ENCODE measurements around the gene GUK1. TPM values are rescaled to one million over a fixed set of nuclear protein-coding genes. Genes with fewer than 3 reads are reported as not detected.

GUK1 gene
- polyA plus RNA-seq, 3 donors = 262 to 391 (median 316) TPM

GRCh38 chr1:228101994-228102790 is 37.9 kb upstream of the GUK1 start:
- Histone ChIP-seq H3K27me3 (ENCODE audit: control insufficient read depth in 2 of 2, insufficient read depth in 2 of 2, low read length in 2 of 2) (no peaks in the 10 kb centered on the region), H3K27ac (ENCODE audit: low read depth in 1 of 2, low read length in 2 of 2) (peak overlapping the region; percentile 78 to 87), H3K4me2 (replicated peaks; ENCODE audit: extremely low read depth, low read length, poor library complexity, severe bottlenecking) (peak overlapping the region; percentile 88), H3K79me2 (ENCODE audit: insufficient read depth, low read length) (peaks cover 66% of the 10 kb centered on the region), H3K9ac (ENCODE audit: insufficient read depth, low read length, poor library complexity, severe bottlenecking) (peak overlapping the region; percentile 84), H3K36me3 (replicated peaks in 1 of 2; ENCODE audit: control insufficient read depth in 1 of 2, insufficient read depth in 2 of 2, low read length in 2 of 2) (peaks cover 44 to 51% of the 10 kb centered on the region in 2 donors), H3K9me3 (replicated peaks in 1 of 2; ENCODE audit: control insufficient read depth in 1 of 2, insufficient read depth in 1 of 2, low read length in 2 of 2) (no peaks in the 10 kb centered on the region), H4K20me1 (ENCODE audit: insufficient read depth, low read length) (peaks cover 47% of the 10 kb centered on the region), H3K4me1 (ENCODE audit: control insufficient read depth in 1 of 2, insufficient read depth in 2 of 2, low read length in 2 of 2) (peaks cover 36 to 53% of the 10 kb centered on the region in 2 donors), H2AFZ (ENCODE audit: insufficient read depth, low read depth, low read length, poor library complexity, severe bottlenecking) (peak overlapping the region; percentile 87), H3K4me3 (replicated peaks in 1 of 3; ENCODE audit: low read depth in 2 of 3, low read length in 3 of 3) (peak overlapping the region; percentile 57 to 90 (median 72))
- 10% methylated on average over 63 of the region's 73 CpGs for WGBS (ENCODE audit: insufficient coverage)
- Mint-ChIP-seq H3K36me3 (peaks cover 39 to 49% of the 10 kb centered on the region in 2 donors), H3K4me1 (peaks cover 42% of the 10 kb centered on the region), H3K27me3 (ENCODE audit: low read depth in 3 of 3) (peaks cover 0 to 4% (median 0%) of the 10 kb centered on the region in 3 donors), H3K27ac (peak overlapping the region; percentile 19 to 89 (median 77)), H3K9me3 (no peaks in the 10 kb centered on the region), H3K4me3 (peak overlapping the region; percentile 81 to 90)
- peak in 1 of 3 donors; percentile 52 for DNase-seq
- TF ChIP-seq CTCF (IDR thresholded peaks at IDR 0.05) = peak; percentile 18
- intact Hi-C loops (cut with micrococcal nuclease) = loop anchor here in 1 of 2 donors (2.0 kb wide), 1 partner anchor 13 kb away; no protein-coding TSS in a partner anchor

- WGBS (ENCODE audit: insufficient coverage) = under 1% methylated on average over 98 of the region's 104 CpGs
Measured at GRCh38 chr1:228102791-228103620, 37.1 kb upstream of the GUK1 start, which contains the start of gene C1orf35. Gene C1orf35 (minus strand): TSS chr1:228103325. CDS start chr1:228103227, 98 bp downstream.

More at GRCh38 chr1:228102791-228103620, 37.1 kb upstream of the GUK1 start, which contains the start of gene C1orf35:
- peak; percentile 84 to 88 (median 86) for DNase-seq
- Histone ChIP-seq H3K4me2 (replicated peaks; ENCODE audit: extremely low read depth, low read length, poor library complexity, severe bottlenecking) (peak within 1 kb of the TSS; percentile 88), H3K4me3 (replicated peaks in 1 of 3; ENCODE audit: low read depth in 2 of 3, low read length in 3 of 3) (peak within 1 kb of the TSS; percentile 57 to 90 (median 72)), H3K9ac (ENCODE audit: insufficient read depth, low read length, poor library complexity, severe bottlenecking) (peak within 1 kb of the TSS; percentile 84), H2AFZ (ENCODE audit: insufficient read depth, low read depth, low read length, poor library complexity, severe bottlenecking) (peak within 1 kb of the TSS; percentile 87), H3K9me3 (replicated peaks in 1 of 2; ENCODE audit: control insufficient read depth in 1 of 2, insufficient read depth in 1 of 2, low read length in 2 of 2) (no peaks in the 10 kb centered on the region), H3K79me2 (ENCODE audit: insufficient read depth, low read length) (peaks cover 66% of the 10 kb centered on the region), H3K36me3 (replicated peaks in 1 of 2; ENCODE audit: control insufficient read depth in 1 of 2, insufficient read depth in 2 of 2, low read length in 2 of 2) (peaks cover 36 to 49% of the 10 kb centered on the region in 2 donors), H3K27me3 (ENCODE audit: control insufficient read depth in 2 of 2, insufficient read depth in 2 of 2, low read length in 2 of 2) (no peaks in the 10 kb centered on the region), H4K20me1 (ENCODE audit: insufficient read depth, low read length) (peaks cover 39% of the 10 kb centered on the region), H3K27ac (ENCODE audit: low read depth in 1 of 2, low read length in 2 of 2) (peak within 1 kb of the TSS; percentile 78 to 87), H3K4me1 (ENCODE audit: control insufficient read depth in 1 of 2, insufficient read depth in 2 of 2, low read length in 2 of 2) (peaks cover 39 to 59% of the 10 kb centered on the region in 2 donors)
- Mint-ChIP-seq H3K9me3 (no peaks in the 10 kb centered on the region), H3K27ac (peak within 1 kb of the TSS; percentile 89 to 97 (median 94)), H3K36me3 (peaks cover 34 to 46% of the 10 kb centered on the region in 2 donors), H3K4me3 (peak within 1 kb of the TSS; percentile 90 to 92), H3K27me3 (ENCODE audit: low read depth in 3 of 3) (peaks cover 0 to 4% (median 0%) of the 10 kb centered on the region in 3 donors), H3K4me1 (peaks cover 42% of the 10 kb centered on the region)
- TF ChIP-seq CTCF (IDR thresholded peaks at IDR 0.05) = no peak
- intact Hi-C loops (cut with micrococcal nuclease) = loop anchor here in 1 of 2 donors (2.0 kb wide), 1 partner anchor 14 kb away; no protein-coding TSS in a partner anchor
